H1 (cell line): ENCODE measurements around the gene SPAG4.

Source experiments
- CTCF ChIP-seq, 3 experiments: IDR thresholded peaks; 1 replicate in 2 of 3; 2 replicates in 1 of 3; pipeline versions ENCODE4 v1.5.1 to v1.6.1; 2011; ENCODE audit warnings: low read length in 3 of 3, mild to moderate bottlenecking in 3 of 3, inconsistent platforms in 2 of 3, low read depth in 1 of 3, moderate library complexity in 1 of 3; ENCODE audit not compliant: insufficient read depth in 1 of 3; ENCODE audit errors: control extremely low read depth in 1 of 3
- NRF1 ChIP-seq: IDR thresholded peaks from 2 replicates; pipeline ENCODE4 v1.6.1; 2011; ENCODE audit warnings: mild to moderate bottlenecking, low read depth, low read length, improper control_type of control experiment
- POLR2AphosphoS5 ChIP-seq: IDR thresholded peaks from 2 replicates; pipeline ENCODE4 v1.6.1; 2011; ENCODE audit warnings: low read depth, low read length
- SP4 ChIP-seq: IDR thresholded peaks from 2 replicates; pipeline ENCODE4 v1.6.1; 2012; ENCODE audit warnings: low read length, inconsistent platforms
- ZNF274 ChIP-seq: IDR thresholded peaks from 2 replicates; pipeline ENCODE4 v1.7.0; 2012; ENCODE audit warnings: low read length, borderline replicate concordance; ENCODE audit errors: extremely low read depth

- TF ChIP-seq NRF1: no peak
- TF ChIP-seq POLR2AphosphoS5: no peak
- no peak for TF ChIP-seq ZNF274
- no peak for TF ChIP-seq SP4
- TF ChIP-seq CTCF (IDR thresholded peaks at IDR 0.05; ENCODE audit: control extremely low read depth in 1 of 3, insufficient read depth in 1 of 3, low read depth in 1 of 3, low read length in 3 of 3): no peak
These were observed 27.2 kb upstream of the SPAG4 start for GRCh38 chr20:35588397-35588796.
